Activated CD8-positive, alpha-beta T cell treated with anti-CD3 and anti-CD28 coated beads for 36 hours (primary cell): ENCODE data around the gene ANKRD6. TPM values are rescaled to one million over a fixed set of nuclear protein-coding genes. Genes with fewer than 3 reads are reported as not detected.
"Not testable (repeated sequence)": the region's sequence is repeated elsewhere in the genome, so short reads cannot be mapped to it uniquely, and the experiment has no call there.

Source experiments
- ATAC-seq: fragments of 200-7000 bp; cut with Tn5 transposase; one replicate; pipeline ENCODE4 v1.10.0; 2021; ENCODE audit warnings: mild to moderate bottlenecking, moderate library complexity
- CTCF ChIA-PET: fragments of 350-600 bp; sonication (Branson Sonifier 250); formaldehyde crosslinking; loops from one replicate; lab custom pipeline; 2021; ENCODE audit warnings: antibody characterized with exemption; lab: Charles Lee
- POLR2A ChIA-PET: fragments of 350-600 bp; sonication (Branson Sonifier 250); formaldehyde crosslinking; loops from one replicate; lab custom pipeline; 2021; ENCODE audit warnings: antibody characterized with exemption; lab: Charles Lee
- DNase-seq: peaks from one replicate; pipeline ENCODE4 v3.0.0-alpha.2; 2020
- H3K27ac Mint-ChIP-seq: one replicate; pipeline ENCODE4 v1.8.0; 2021; ENCODE audit warnings: mild to moderate bottlenecking, mixed read lengths
- H3K27me3 Mint-ChIP-seq: one replicate; pipeline ENCODE4 v1.8.0; 2021; ENCODE audit warnings: mixed read lengths
- H3K36me3 Mint-ChIP-seq: one replicate; pipeline ENCODE4 v1.8.0; 2021; ENCODE audit warnings: low read depth, mixed read lengths
- H3K4me1 Mint-ChIP-seq: one replicate; pipeline ENCODE4 v1.8.0; 2021; ENCODE audit warnings: low read depth, mixed read lengths
- H3K4me3 Mint-ChIP-seq: one replicate; pipeline ENCODE4 v1.8.0; 2021; ENCODE audit warnings: mild to moderate bottlenecking, moderate library complexity, mixed read lengths
- H3K9me3 Mint-ChIP-seq: one replicate; pipeline ENCODE4 v1.8.0; 2021; ENCODE audit warnings: mixed read lengths
- intact Hi-C: fragments of 100-400 bp; cut with micrococcal nuclease; formaldehyde crosslinking; loops from one replicate; pipeline ENCODE4 v1.10.0; 2022
- total RNA-seq, 2 experiments: library from RNA; stranded (reverse); gene quantifications; one replicate each; pipeline ENCODE4 v1.2.3, GENCODE V29; 2021
- TF ChIP-seq, protein P1 (sequence below): fragments of 200-600 bp; IDR thresholded peaks from one replicate; pipeline ENCODE4 v1.8.0; 2022; ENCODE audit warnings: antibody characterized with exemption, mild to moderate bottlenecking

The ANKRD6 gene
- total RNA-seq, 2 experiments from 2014 or later = 3.5 to 4.9 TPM

- peak; percentile 42 for ATAC-seq
- intact Hi-C loops = no loop called here
- ChIA-PET POLR2A (interaction anchor here (0.6 kb wide), 1 partner anchor 9 kb away, joined by 3 read pairs; no protein-coding TSS in a partner anchor), CTCF (interaction anchor here (1.0 to 2.1 kb wide), 2 partner anchors 11 to 16 kb away, joined by 3 to 10 read pairs; no protein-coding TSS in a partner anchor)
- H3K27me3 Mint-ChIP-seq = no peaks in the 10 kb centered on the region
- H3K4me1 Mint-ChIP-seq = peaks cover 3% of the 10 kb centered on the region
- H3K9me3 Mint-ChIP-seq = no peaks in the 10 kb centered on the region
- H3K36me3 Mint-ChIP-seq = peaks cover 3% of the 10 kb centered on the region
- no peak overlapping the region for H3K27ac Mint-ChIP-seq
- H3K4me3 Mint-ChIP-seq = no peak overlapping the region
- TF ChIP-seq, protein P1, sequence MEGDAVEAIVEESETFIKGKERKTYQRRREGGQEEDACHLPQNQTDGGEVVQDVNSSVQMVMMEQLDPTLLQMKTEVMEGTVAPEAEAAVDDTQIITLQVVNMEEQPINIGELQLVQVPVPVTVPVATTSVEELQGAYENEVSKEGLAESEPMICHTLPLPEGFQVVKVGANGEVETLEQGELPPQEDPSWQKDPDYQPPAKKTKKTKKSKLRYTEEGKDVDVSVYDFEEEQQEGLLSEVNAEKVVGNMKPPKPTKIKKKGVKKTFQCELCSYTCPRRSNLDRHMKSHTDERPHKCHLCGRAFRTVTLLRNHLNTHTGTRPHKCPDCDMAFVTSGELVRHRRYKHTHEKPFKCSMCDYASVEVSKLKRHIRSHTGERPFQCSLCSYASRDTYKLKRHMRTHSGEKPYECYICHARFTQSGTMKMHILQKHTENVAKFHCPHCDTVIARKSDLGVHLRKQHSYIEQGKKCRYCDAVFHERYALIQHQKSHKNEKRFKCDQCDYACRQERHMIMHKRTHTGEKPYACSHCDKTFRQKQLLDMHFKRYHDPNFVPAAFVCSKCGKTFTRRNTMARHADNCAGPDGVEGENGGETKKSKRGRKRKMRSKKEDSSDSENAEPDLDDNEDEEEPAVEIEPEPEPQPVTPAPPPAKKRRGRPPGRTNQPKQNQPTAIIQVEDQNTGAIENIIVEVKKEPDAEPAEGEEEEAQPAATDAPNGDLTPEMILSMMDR = no peak
- no peak for DNase-seq
Measured at GRCh38 chr6:89387516-89388201, 45.3 kb upstream of the ANKRD6 start.

- ATAC-seq (no peak), DNase-seq (no peak)
- TF ChIP-seq, protein P1 = no peak
- Mint-ChIP-seq H3K4me3 (no peak overlapping the region), H3K27me3 (no peaks in the 10 kb centered on the region), H3K27ac (no peak overlapping the region), H3K4me1 (peaks cover 3% of the 10 kb centered on the region), H3K9me3 (peaks cover 6% of the 10 kb centered on the region), H3K36me3 (peaks cover 4% of the 10 kb centered on the region)
- ChIA-PET POLR2A (no interaction called here), CTCF (interaction anchor here (2.1 kb wide), 1 partner anchor 17 kb away, joined by 10 read pairs; no protein-coding TSS in a partner anchor)
- intact Hi-C loops = no loop called here
Measured at GRCh38 chr6:89388846-89389245, 44.1 kb upstream of the ANKRD6 start.

- H3K4me3 Mint-ChIP-seq = no peak overlapping the region
- H3K9me3 Mint-ChIP-seq = peaks cover 9% of the 10 kb centered on the region
- H3K27me3 Mint-ChIP-seq = no peaks in the 10 kb centered on the region
- TF ChIP-seq, protein P1 = no peak
- intact Hi-C loops = no loop called here
- H3K27ac Mint-ChIP-seq = no peak overlapping the region
- POLR2A ChIA-PET = no interaction called here
- H3K4me1 Mint-ChIP-seq = no peaks in the 10 kb centered on the region
- CTCF ChIA-PET = interaction anchor here (1.6 kb wide), 1 partner anchor 21 kb away, joined by 8 read pairs; no protein-coding TSS in a partner anchor
- peaks cover 3% of the 10 kb centered on the region for H3K36me3 Mint-ChIP-seq
- DNase-seq = no peak
- ATAC-seq = no peak
Measured at GRCh38 chr6:89392823-89393222, 40.1 kb upstream of the ANKRD6 start.

DNA sequence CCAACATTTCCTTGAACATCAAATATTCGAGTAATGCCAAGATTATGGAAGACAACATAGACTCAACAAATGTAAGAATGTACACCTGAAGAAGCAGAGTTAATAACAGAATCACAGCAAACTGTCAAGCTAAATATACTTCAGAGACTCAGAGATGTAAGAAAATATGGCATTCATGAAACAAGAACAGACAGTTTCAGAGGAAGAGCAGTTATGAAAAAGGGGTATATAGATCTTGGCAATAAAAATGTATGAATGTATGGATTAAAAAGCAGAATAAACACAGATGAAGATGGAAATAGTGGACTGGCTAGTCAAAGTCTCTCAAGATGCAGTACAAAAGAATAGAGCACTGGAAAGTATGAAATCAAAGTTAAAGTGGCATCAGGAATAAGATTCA, 39.3 kb upstream of the ANKRD6 start:
- CTCF ChIA-PET = no interaction called here
- Mint-ChIP-seq H3K36me3 (peaks cover 3% of the 10 kb centered on the region), H3K4me1 (no peaks in the 10 kb centered on the region), H3K27ac (no peak overlapping the region), H3K4me3 (no peak overlapping the region), H3K9me3 (peaks cover 9% of the 10 kb centered on the region), H3K27me3 (no peaks in the 10 kb centered on the region)
- TF ChIP-seq, protein P1 = no peak
- POLR2A ChIA-PET = no interaction called here
- ATAC-seq = no peak
- intact Hi-C loops = no loop called here
- no peak for DNase-seq

- TF ChIP-seq, protein P1 = peak; percentile 28
- H3K9me3 Mint-ChIP-seq, H3K27ac Mint-ChIP-seq, H3K4me3 Mint-ChIP-seq, ATAC-seq, POLR2A ChIA-PET, DNase-seq, H3K27me3 Mint-ChIP-seq, intact Hi-C loops, H3K4me1 Mint-ChIP-seq, H3K36me3 Mint-ChIP-seq: not testable (repeated sequence)
- CTCF ChIA-PET = interaction anchor here (1.0 kb wide), 1 partner anchor 33 kb away, joined by 3 read pairs; no protein-coding TSS in a partner anchor
Measured at GRCh38 chr6:89397884-89398283, 35.1 kb upstream of the ANKRD6 start.
